Suprapubic skin (tissue), 4 donors: ENCODE data around the gene DDR2. TPM values are rescaled to one million over a fixed set of nuclear protein-coding genes. Genes with fewer than 3 reads are reported as not detected.

Experiments used
- DNase-seq, 2 donors: peaks; one replicate each; pipeline ENCODE4 v3.0.0-alpha.2; 2019; ENCODE audit warnings: low spot score in 2 of 2
- H3K27ac ChIP-seq: fragments of 200-600 bp; sonication (generic); one replicate; pipeline ENCODE4 v1.5.1; 2019
- H3K27me3 ChIP-seq: fragments of 200-600 bp; sonication (generic); one replicate; pipeline ENCODE4 v1.5.1; 2019
- H3K36me3 ChIP-seq: fragments of 200-600 bp; sonication (generic); one replicate; pipeline ENCODE4 v1.5.1; 2019
- H3K4me1 ChIP-seq: fragments of 200-600 bp; sonication (generic); one replicate; pipeline ENCODE4 v1.5.1; 2019
- H3K4me3 ChIP-seq: fragments of 200-600 bp; sonication (generic); one replicate; pipeline ENCODE4 v1.5.1; 2019; ENCODE audit warnings: mild to moderate bottlenecking
- H3K9me3 ChIP-seq: fragments of 200-600 bp; sonication (generic); one replicate; pipeline ENCODE4 v1.5.1; 2019
- CTCF ChIP-seq, 2 donors: fragments of 200-600 bp in 1 of 2; fragments of 450-650 bp in 1 of 2; sonication (generic) in 1 of 2; IDR thresholded peaks; one replicate each; pipeline ENCODE4 v1.5.1; 2016 to 2019; ENCODE audit warnings: antibody characterized with exemption in 2 of 2, mild to moderate bottlenecking in 1 of 2, moderate library complexity in 1 of 2
- EP300 ChIP-seq: sonication (generic); formaldehyde crosslinking; IDR thresholded peaks from one replicate; pipeline ENCODE4 v1.6.1; 2017; ENCODE audit warnings: antibody characterized with exemption
- POLR2A ChIP-seq, 2 donors: fragments of 450-650 bp; IDR thresholded peaks; one replicate each; pipeline ENCODE4 v1.6.1; 2017; ENCODE audit warnings: antibody characterized with exemption in 2 of 2, mild to moderate bottlenecking in 2 of 2, moderate library complexity in 2 of 2
- POLR2AphosphoS5 ChIP-seq, 3 donors: sonication (generic); formaldehyde crosslinking; IDR thresholded peaks; one replicate each; pipeline ENCODE4 v1.6.1; 2017; ENCODE audit warnings: antibody characterized with exemption in 3 of 3
- WGBS: methylation state at CpG from one replicate; pipeline ENCODE4 v1.1.5; 2018; 5-methylcytosine and 5-hydroxymethylcytosine counted together
- total RNA-seq, 4 donors: library from RNA; depleted of rRNA; stranded (reverse); fragments of >200 nt; gene quantifications; one replicate each; pipeline ENCODE4 v1.1.0, GENCODE V29; 2016

The DDR2 gene
- total RNA-seq, 4 donors from 2014 or later: 7.7 to 50.2 (median 13.8) TPM

- Histone ChIP-seq H3K9me3 (no peaks in the 10 kb centered on the region), H3K27me3 (no peaks in the 10 kb centered on the region), H3K4me3 (no peak overlapping the region), H3K27ac (no peak overlapping the region), H3K36me3 (peaks cover 15% of the 10 kb centered on the region), H3K4me1 (no peaks in the 10 kb centered on the region)
- WGBS: 93% methylated on average over 1 of the region's 1 CpG
- TF ChIP-seq POLR2AphosphoS5 (IDR thresholded peaks at IDR 0.05): no peak
- TF ChIP-seq EP300: no peak
- no peak for TF ChIP-seq POLR2A (IDR thresholded peaks at IDR 0.05)
- TF ChIP-seq CTCF (IDR thresholded peaks at IDR 0.05): no peak
- DNase-seq: no peak
Observed at GRCh38 chr1:162753998-162754585, 121.8 kb downstream of the DDR2 start.

GRCh38 chr1:162755306-162755705 is 123.0 kb downstream of the DDR2 start:
- DNase-seq: no peak
- no peaks in the 10 kb centered on the region for H3K4me1 ChIP-seq
- WGBS: 100% methylated on average over 1 of the region's 3 CpGs
- peaks cover 19% of the 10 kb centered on the region for H3K36me3 ChIP-seq
- no peak overlapping the region for H3K4me3 ChIP-seq
- no peaks in the 10 kb centered on the region for H3K27me3 ChIP-seq
- TF ChIP-seq EP300: no peak
- TF ChIP-seq POLR2AphosphoS5 (IDR thresholded peaks at IDR 0.05): no peak
- TF ChIP-seq POLR2A (IDR thresholded peaks at IDR 0.05): no peak
- no peak for TF ChIP-seq CTCF (IDR thresholded peaks at IDR 0.05)
- H3K27ac ChIP-seq: no peak overlapping the region
- H3K9me3 ChIP-seq: no peaks in the 10 kb centered on the region

GRCh38 chr1:162756523-162756922 is 124.3 kb downstream of the DDR2 start:
- H3K27me3 ChIP-seq: no peaks in the 10 kb centered on the region
- no peak overlapping the region for H3K4me3 ChIP-seq
- no peak for TF ChIP-seq EP300
- TF ChIP-seq CTCF (IDR thresholded peaks at IDR 0.05): no peak
- no peak for TF ChIP-seq POLR2AphosphoS5 (IDR thresholded peaks at IDR 0.05)
- no peak for TF ChIP-seq POLR2A (IDR thresholded peaks at IDR 0.05)
- H3K27ac ChIP-seq: no peak overlapping the region
- H3K4me1 ChIP-seq: no peaks in the 10 kb centered on the region
- H3K9me3 ChIP-seq: no peaks in the 10 kb centered on the region
- DNase-seq: no peak
- H3K36me3 ChIP-seq: peaks cover 23% of the 10 kb centered on the region
- 75% methylated on average over 5 of the region's 5 CpGs for WGBS

- no peak for DNase-seq
- H3K36me3 ChIP-seq: peaks cover 23% of the 10 kb centered on the region
- H3K4me1 ChIP-seq: no peaks in the 10 kb centered on the region
- no peak overlapping the region for H3K4me3 ChIP-seq
- 34% methylated on average over 1 of the region's 1 CpG for WGBS
- no peaks in the 10 kb centered on the region for H3K9me3 ChIP-seq
- TF ChIP-seq POLR2A (IDR thresholded peaks at IDR 0.05): no peak
- no peak for TF ChIP-seq POLR2AphosphoS5 (IDR thresholded peaks at IDR 0.05)
- TF ChIP-seq CTCF (IDR thresholded peaks at IDR 0.05): no peak
- TF ChIP-seq EP300: no peak
- no peaks in the 10 kb centered on the region for H3K27me3 ChIP-seq
- no peak overlapping the region for H3K27ac ChIP-seq
Observed at GRCh38 chr1:162757476-162757875, 125.2 kb downstream of the DDR2 start.

- H3K27me3 ChIP-seq: no peaks in the 10 kb centered on the region
Observed at GRCh38 chr1:162765788-162766187, 133.5 kb downstream of the DDR2 start.

More at GRCh38 chr1:162765788-162766187, 133.5 kb downstream of the DDR2 start:
- Histone ChIP-seq H3K27ac (no peak overlapping the region), H3K4me1 (no peaks in the 10 kb centered on the region), H3K9me3 (no peaks in the 10 kb centered on the region), H3K36me3 (peaks cover 12% of the 10 kb centered on the region), H3K4me3 (no peak overlapping the region)
- DNase-seq: no peak
- 78% methylated on average over 1 of the region's 1 CpG for WGBS
- no peak for TF ChIP-seq POLR2A (IDR thresholded peaks at IDR 0.05)
- TF ChIP-seq CTCF (IDR thresholded peaks at IDR 0.05): no peak
- no peak for TF ChIP-seq EP300
- no peak for TF ChIP-seq POLR2AphosphoS5 (IDR thresholded peaks at IDR 0.05)
